Ascending aorta (tissue), 2 donors: Measurements from ENCODE around the gene SPAG6. TPM values are rescaled to one million over a fixed set of nuclear protein-coding genes. Genes with fewer than 3 reads are reported as not detected.
A peak's percentile ranks its signal among the peaks of the same experiment; 100 is the strongest.

Experiments
- DNase-seq, 2 donors: peaks; one replicate each; pipeline ENCODE4 v3.0.0-alpha.2; 2019; ENCODE audit warnings: low spot score in 2 of 2
- H3K27ac ChIP-seq, 2 donors: fragments of 200-600 bp; sonication (generic); one replicate each; pipeline ENCODE4 v1.5.1; 2016 to 2017; ENCODE audit warnings: mild to moderate bottlenecking in 1 of 2
- H3K27me3 ChIP-seq: fragments of 200-600 bp; sonication (generic); one replicate; pipeline ENCODE4 v1.5.1; 2017
- H3K36me3 ChIP-seq, 2 donors: fragments of 200-600 bp; sonication (generic); one replicate each; pipeline ENCODE4 v1.5.1; 2016
- H3K4me1 ChIP-seq, 2 donors: fragments of 200-600 bp; sonication (generic); one replicate each; pipeline ENCODE4 v1.5.1; 2016 to 2017; ENCODE audit warnings: mild to moderate bottlenecking in 1 of 2
- H3K4me3 ChIP-seq, 2 donors: fragments of 200-600 bp; sonication (generic); one replicate each; pipeline ENCODE4 v1.5.1; 2016 to 2017; ENCODE audit warnings: mild to moderate bottlenecking in 1 of 2
- H3K9me3 ChIP-seq, 2 donors: fragments of 200-600 bp; sonication (generic); one replicate each; pipeline ENCODE4 v1.5.1; 2016
- CTCF ChIP-seq, 3 experiments: fragments of 200-600 bp in 2 of 3; fragments of 450-650 bp in 1 of 3; sonication (generic) in 2 of 3; IDR thresholded peaks; one replicate each; pipeline ENCODE4 v1.5.1; 2016 to 2019; ENCODE audit warnings: antibody characterized with exemption in 3 of 3, mild to moderate bottlenecking in 1 of 3, moderate library complexity in 1 of 3
- intact Hi-C: fragments of 100-400 bp; cut with DNase I; formaldehyde crosslinking; loops from one replicate; pipeline ENCODE4 v1.15.1; 2023
- total RNA-seq: library from RNA; depleted of rRNA; stranded (reverse); fragments of >200 nt; gene quantifications from one replicate; pipeline ENCODE4 v1.1.0, GENCODE V29; 2016

The SPAG6 gene
- total RNA-seq, 1 donor from 2014 or later, result not detected

DNA sequence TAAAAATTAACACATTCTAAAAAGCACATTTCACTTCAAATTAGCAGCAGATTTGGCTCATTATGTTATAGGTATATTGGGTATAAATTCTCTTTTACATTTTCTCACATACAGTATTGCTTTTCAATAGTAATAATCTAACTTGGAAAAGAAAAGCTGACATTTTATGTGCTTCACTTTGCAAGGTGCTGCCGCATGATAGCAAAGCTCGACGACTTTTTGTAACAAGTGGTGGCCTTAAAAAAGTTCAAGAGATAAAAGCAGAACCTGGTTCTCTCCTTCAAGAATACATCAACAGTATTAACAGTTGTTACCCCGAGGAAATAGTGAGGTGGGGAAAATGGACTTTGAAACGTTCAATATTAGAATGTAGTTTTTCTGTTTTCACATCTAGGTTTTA, 65.5 kb downstream of the SPAG6 start:
- DNase-seq, result no peak
- intact Hi-C loops, result no loop called here
- no peaks in the 10 kb centered on the region for H3K4me1 ChIP-seq
- H3K36me3 ChIP-seq, result no peaks in the 10 kb centered on the region
- no peak for TF ChIP-seq CTCF (IDR thresholded peaks at IDR 0.05)
- no peak overlapping the region for H3K27ac ChIP-seq
- H3K27me3 ChIP-seq, result no peaks in the 10 kb centered on the region
- H3K4me3 ChIP-seq, result no peak overlapping the region
- H3K9me3 ChIP-seq, result no peaks in the 10 kb centered on the region

GRCh38 chr10:22414146-22414545, 68.8 kb downstream of the SPAG6 start:
- no peak for TF ChIP-seq CTCF (IDR thresholded peaks at IDR 0.05)
- H3K36me3 ChIP-seq, result no peaks in the 10 kb centered on the region

DNA sequence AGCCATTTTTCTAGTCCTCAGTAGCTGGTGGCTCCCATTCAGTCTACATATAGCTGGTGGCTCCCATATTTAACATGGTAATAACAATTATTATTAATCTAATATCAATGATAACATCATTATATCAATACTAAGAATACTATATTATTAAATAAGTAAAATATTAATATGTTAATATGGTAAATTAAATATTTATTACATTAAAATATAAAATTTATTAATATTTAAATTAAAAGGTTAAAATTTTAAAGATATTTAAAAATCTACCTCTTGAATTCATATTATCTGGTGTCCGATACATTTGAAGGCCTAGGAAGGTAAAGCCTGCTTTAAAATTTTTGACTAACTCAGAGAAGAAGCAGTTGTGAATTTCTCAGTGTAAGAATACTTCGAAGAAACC, 69.8 kb downstream of the SPAG6 start:
- intact Hi-C loops, result no loop called here
- Histone ChIP-seq H3K4me1 (no peaks in the 10 kb centered on the region), H3K27ac (no peak overlapping the region), H3K4me3 (no peak overlapping the region), H3K36me3 (no peaks in the 10 kb centered on the region), H3K27me3 (no peaks in the 10 kb centered on the region), H3K9me3 (no peaks in the 10 kb centered on the region)
- no peak for TF ChIP-seq CTCF (IDR thresholded peaks at IDR 0.05)
- no peak for DNase-seq

More at GRCh38 chr10:22414146-22414545, 68.8 kb downstream of the SPAG6 start:
- no peak for DNase-seq
- H3K27ac ChIP-seq, result no peak overlapping the region
- no peak overlapping the region for H3K4me3 ChIP-seq
- H3K9me3 ChIP-seq, result no peaks in the 10 kb centered on the region
- H3K4me1 ChIP-seq, result no peaks in the 10 kb centered on the region
- intact Hi-C loops, result no loop called here
- no peaks in the 10 kb centered on the region for H3K27me3 ChIP-seq

GRCh38 chr10:22417736-22418268, 72.5 kb downstream of the SPAG6 start:
- Histone ChIP-seq H3K4me1 (no peaks in the 10 kb centered on the region), H3K4me3 (no peak overlapping the region), H3K27me3 (no peaks in the 10 kb centered on the region), H3K9me3 (no peaks in the 10 kb centered on the region), H3K36me3 (no peaks in the 10 kb centered on the region), H3K27ac (no peak overlapping the region)
- intact Hi-C loops, result no loop called here
- no peak for DNase-seq
- TF ChIP-seq CTCF (IDR thresholded peaks at IDR 0.05), result no peak

DNA sequence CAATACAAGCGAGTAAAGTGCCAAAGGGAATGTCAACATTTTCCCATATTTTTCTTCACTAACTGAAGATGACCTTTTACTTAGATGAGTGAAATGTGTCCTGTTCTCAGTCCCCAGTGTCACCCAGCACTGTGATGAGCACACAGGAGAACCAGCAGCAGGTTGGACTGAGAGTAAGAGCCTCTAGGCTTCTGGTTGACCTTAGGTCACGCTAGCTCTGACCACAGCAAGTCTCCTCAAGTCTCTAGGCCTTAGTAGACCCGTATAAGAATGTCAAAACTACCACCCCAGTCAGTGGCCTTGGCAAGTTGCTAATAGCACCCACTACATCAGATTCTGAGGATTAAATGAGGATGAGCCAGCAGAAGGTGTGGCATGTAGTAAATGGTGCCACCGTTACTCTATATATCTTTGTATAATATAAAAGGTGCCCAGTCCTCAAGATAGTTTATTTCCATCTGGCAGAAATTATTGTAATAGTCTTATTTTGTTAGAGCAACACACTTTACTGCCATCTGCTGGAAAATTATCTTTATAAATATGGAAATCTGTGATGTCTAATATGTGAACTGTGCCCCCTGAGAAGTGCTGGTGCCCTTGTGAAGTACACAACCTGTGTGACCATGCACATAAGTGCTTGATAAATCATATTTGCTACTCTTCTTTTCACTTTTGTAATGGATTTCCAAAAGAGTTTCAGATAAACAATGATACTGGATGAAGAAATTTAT, 75.7 kb downstream of the SPAG6 start:
- no peak overlapping the region for H3K4me3 ChIP-seq
- no peaks in the 10 kb centered on the region for H3K27me3 ChIP-seq
- H3K36me3 ChIP-seq, result no peaks in the 10 kb centered on the region
- no peaks in the 10 kb centered on the region for H3K9me3 ChIP-seq
- intact Hi-C loops, result no loop called here
- no peak for DNase-seq
- no peak overlapping the region for H3K27ac ChIP-seq
- peak in 1 of 3 experiments; percentile 35 for TF ChIP-seq CTCF (IDR thresholded peaks at IDR 0.05)
- H3K4me1 ChIP-seq, result no peaks in the 10 kb centered on the region
